ENCODE measurements around the gene SNTG2.

Gene SNTG2

DNA sequence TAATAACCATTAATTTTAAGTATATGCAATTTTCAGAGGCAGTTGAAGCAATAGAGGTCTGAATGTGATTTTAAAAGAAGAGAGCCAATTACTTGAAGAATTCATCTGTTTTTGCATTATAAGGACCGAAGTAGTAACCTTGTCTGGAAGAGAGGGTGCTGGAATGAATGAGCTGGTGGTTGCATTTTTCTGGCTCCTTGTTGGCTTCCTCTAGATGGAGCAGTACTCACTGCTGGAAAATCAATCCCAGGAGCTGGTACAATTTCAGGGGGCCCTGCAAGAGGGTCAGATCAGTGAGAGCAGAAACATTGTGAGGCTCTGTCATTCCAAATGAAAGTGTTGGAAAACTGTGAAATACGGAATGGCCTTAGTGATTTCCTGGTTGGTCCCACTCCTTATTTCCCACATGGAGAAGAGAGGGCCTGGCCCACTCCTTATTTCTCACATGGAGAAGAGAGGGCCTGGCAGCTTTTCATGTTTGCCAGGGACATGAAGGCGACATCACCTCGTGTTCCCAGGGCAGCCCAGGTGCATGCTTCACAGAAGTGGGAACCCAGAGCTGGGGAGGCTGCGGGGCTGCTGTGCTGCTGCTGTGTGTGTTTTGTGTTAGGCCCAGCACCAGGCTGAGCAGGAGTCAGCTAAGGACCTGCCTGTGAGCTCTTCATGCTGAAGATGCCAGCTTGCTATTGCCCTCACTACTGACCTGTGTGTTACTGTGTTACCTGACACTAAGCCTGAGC is 197.4 kb downstream of the SNTG2 start:
- no peak for DNase-seq (ENCODE audit: low read depth)

DNA sequence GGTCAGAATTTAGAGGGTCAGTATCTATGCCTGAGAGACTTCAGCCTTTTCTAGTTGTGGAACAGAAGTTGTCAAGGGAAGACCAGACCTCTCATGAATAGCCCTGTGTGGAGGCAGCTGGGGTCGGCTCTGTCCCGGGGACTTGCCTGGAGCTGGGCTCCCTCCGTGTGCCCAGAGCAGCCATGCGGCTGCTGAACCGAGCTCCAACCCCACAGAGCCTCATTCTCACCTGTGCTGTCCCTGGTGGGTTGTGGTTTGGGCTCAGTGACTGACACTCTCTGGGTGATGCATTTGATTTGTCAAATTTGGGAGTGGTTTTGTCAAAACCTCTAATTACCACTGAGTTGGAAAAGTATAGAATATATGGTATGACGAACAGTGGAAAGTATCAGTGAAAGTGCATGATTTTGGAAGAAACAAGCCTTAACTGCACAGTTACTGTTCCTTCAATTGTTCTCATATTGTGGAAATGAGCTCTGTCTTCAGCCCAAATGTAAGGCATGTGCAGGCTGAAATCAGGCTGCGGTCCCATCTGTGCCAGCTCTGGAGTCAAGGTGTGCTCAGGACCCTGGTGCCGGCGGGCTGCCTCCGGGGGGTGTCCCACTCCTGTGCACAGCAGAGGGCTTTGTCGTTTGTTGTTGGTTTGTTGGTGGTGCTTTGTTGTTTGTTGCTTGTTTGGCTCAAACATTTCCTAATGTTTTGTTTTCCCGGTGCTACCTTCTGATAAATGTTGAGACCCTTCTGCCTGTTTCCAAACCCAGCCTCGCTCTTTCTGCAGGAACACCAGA is 200.3 kb downstream of the SNTG2 start:
- DNase-seq (ENCODE audit: low read depth) = no peak

DNA sequence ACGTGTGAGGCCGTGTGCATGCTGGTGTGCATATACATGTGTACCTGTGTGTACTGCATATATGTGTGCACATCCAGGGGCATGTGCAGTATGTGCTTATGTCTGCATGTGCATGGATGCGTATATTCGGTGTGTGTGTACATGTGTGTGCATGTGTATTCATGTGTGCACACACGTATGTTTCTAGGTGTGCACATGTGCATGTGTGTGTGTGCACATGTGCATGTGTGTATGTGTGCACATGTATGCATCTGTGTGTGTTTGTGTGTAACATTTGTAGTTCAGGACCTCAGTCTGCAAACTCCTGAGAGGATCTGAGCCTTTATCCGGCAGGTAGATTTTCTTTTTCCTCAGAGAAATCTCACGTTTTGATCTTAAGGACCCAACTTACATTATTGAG is 201.7 kb downstream of the SNTG2 start:
- no peak for DNase-seq (ENCODE audit: low read depth)

DNA sequence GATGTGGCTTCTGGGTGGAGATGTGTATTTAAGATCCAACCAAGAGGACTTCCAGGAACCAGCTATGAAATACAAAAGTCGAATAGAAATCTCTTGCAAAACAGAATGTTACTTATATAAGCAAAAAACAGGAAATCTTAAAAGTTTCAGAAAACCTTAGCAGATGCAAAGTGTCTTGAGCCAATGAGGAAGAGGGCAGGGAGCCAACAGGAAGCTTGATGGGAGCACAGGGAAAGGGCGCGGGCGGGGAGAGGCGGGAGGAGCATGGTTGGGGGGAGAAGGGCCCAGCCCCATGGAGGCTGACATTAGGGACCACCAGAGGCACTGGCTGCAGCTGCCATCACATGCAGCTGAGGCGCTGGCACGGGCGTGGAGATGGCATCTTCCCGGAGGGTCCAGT is 203.3 kb downstream of the SNTG2 start:
- no peak for DNase-seq (ENCODE audit: low read depth)

DNA sequence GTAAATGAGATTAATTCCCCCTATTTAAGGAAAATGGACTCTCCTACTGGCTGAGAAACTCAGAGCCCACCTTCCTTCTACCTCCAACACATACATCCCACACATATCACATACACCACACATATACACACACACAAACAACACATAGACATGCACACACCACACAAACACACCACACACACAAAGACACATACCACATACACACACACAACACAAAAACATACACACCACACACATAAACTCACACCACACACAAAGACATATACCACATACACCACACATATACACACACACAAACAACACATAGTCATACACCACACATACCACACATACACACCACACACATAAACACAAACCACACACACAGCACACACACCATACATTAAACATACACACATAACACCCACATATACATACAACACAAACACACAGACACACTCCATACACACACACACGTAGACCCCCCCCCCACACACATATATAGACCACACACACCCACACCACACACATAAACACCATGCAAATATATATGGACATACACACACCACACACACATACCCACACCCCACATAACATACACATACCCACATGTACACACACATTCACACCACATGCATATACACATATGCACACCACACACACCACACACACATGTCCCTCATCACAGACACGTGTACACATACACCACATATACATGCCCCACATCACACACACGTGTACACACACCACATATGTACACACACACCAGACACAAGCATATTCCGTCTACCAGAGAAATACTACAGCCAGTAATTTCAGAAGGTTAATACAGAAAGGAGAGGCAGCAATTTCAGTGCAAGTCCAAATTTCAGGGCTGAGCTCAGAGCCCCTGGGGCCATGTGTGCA is 204.3 kb downstream of the SNTG2 start:
- DNase-seq (ENCODE audit: low read depth) = no peak

DNA sequence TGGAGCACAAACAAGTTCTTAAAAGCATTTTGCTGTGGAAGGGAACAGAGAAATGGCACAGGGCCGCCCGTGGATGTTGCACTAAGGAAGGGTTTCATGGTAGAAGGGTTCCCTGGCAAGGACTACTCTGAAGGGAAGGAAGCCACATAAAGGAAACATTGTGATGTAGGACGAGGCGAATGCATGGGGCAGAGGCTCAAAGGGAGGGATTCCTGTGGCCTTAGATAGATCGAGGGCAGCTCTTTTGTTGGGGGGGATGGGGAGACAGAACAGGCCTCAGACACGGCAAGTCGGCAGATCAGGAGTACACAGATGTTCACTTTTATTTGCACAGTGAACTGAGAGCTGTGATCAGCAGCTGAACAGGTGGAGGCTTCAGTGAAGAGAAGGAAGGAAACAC is 205.4 kb downstream of the SNTG2 start:
- DNase-seq (ENCODE audit: low read depth) = no peak

DNA sequence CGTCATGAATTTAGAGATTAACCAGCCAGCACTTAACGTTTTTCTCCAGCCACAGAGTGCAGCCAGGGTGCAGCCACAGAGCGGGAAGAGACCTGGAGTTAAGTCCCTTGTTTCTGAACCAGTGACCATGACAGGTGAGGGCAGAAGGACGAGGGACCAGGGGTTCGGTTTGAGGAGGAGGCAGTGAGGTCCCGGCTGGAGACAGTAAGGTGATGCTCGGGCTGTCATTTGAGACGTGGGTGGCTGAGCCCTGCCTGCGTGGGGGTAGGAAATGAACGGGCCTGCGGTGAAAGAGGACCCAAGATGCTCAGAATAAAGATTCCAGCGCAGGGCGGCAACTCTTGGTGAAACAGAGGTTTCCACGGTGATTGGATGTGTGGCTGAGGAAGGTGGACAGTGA is 205.9 kb downstream of the SNTG2 start:
- DNase-seq (ENCODE audit: low read depth) = no peak

DNA sequence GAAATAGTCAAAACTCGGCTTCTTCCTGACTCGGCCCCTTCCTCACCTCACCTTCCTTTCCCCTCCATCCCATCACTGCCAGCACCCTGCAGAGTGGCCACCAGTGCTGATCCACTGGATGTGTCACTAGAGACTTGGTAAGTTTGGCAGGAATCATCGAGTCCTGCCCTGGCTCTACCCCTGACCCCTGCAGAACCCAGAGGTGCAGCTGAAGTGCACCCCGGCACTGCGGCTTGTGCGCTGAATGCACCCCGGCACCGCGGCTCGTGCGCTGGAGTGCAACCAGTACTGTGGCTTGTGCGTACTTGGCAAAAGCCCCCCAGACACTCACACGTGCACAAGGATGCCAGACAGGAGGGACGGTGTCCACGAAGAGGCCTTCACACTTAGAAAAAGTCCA is 206.5 kb downstream of the SNTG2 start:
- DNase-seq (ENCODE audit: low read depth) = no peak

- DNase-seq (ENCODE audit: low read depth) = no peak
Measured at GRCh38 chr2:1159013-1159412, 208.4 kb downstream of the SNTG2 start.

DNA sequence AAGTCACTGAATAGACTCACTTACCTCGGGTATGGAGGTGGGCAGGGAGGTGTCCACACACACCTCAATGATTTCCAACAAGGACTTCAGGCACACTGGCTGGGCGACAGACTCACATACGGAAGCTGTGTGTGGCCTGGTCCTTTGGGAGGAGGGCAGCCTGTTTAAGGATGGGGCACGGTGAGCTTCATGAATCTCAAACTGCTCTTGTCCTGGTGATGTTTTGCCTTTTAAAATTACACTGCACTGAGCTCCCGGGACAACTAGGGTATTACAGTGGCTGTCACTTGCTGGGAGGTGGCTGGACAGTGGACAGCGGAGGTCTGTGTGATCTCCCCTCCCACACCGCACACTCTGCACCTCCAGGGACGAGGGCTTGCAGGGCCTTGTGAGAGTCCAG is 211.6 kb downstream of the SNTG2 start:
- DNase-seq (ENCODE audit: low read depth) = no peak

DNA sequence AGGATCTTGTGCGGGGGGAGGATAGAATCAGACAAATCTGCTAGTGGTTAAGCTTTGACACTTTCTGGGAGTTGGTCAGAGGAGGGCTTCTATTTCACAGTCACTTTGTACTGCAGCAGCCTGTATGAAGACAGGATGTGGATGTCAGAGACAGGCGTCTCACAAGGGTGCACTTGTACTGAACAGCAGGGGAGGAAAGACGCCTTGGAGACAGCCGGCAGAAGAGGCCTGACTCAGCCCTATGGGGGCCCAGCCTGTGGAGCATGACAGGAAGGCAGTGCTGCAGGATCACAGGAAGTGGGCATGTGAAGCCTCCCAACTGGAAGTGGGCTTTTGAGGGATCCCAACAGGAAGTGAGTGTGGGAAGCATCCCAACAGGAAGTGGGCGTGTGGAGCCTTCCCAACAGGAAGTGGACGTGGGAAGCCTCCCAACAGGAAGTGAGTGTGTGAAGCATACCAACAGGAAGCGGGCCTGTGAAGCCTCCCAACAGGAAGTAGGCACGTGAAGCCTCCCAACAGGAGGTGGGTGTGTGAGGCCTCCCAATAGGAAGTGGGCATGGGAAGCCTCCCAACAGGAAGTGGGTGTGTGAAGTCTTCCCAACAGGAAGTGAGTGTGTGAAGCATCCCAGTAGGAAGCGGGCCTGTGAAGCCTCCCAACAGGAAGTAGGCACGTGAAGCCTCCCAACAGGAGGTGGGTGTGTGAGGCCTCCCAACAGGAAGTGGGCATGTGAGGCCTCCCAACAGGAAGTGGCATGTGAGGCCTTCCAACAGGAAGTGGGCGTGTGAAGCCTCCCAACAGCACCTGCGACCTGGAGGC is 212.3 kb downstream of the SNTG2 start:
- no peak for DNase-seq (ENCODE audit: low read depth)

- no peak for DNase-seq (ENCODE audit: low read depth)
Measured at GRCh38 chr2:1166976-1167375, 216.3 kb downstream of the SNTG2 start.

DNA sequence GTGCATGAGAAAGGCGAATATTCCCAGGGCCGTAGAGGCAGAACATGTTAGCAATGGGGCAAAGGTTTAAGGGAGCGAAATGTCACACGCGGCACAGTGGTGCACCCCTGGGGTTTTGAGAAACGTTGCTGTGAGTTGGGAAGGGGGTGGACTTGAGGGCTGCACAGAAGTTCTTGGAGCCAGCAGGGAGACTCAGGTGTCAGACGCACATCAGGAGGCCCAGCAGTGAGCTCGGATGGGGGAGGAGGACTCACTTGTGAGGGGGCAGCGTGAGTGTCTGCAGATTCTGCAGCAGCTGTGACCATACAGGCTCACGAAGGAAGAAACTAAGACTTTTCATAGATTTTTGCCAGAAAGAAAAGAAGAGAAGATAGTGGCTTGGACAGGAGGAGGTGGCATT is 218.2 kb downstream of the SNTG2 start:
- DNase-seq (ENCODE audit: low read depth) = no peak

DNA sequence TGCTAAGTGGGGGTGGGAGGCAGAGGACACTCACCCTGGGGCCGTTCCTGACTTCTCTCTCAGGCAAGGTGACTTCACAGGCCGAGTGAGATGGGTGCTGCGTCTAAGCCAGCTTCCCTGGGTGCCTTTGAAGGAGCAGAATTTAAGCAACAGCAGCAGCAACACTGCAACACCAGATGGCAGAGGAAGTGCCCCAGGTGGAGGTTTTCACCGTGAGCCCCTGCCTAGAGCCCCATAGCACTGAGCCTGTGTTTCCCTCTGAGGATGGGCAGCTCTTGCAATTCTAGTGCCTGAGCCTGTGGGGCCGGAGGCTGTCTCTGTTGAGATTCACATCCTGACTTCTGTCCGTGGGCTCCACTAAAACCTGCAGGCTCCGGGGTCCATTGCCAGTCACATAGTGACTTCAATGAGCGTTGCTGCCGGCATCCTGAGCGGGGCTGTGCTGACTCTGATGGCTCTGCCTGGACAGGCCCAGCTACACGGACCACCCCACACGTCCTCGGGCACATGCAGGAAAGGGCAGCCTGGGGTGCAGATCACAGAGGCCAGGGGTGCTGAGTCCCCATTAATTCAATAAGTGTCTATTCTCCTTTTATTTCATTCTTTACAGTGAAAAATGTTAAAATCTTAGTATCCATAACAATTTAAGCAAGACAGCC is 218.8 kb downstream of the SNTG2 start:
- no peak for DNase-seq (ENCODE audit: low read depth)

DNA sequence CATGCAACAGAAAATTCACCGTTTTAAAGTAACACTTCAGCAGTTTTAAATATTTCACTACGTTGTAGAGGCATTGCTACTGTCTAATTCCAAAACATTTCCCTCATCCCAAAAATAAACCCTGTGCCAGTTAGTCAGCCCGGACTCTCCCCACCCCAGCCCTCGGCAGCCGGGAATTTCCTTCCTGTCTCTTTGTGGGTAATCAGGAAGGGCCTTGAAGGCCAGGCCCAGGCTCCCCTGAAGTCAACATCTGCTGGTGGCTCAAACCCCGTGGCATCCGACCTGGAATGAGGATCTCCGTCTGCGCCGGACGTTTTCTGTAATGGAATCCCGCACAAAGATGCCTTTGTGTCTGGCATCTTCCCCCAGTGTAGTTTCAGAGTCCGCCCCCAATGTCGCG is 219.6 kb downstream of the SNTG2 start:
- DNase-seq (ENCODE audit: low read depth) = no peak

DNA sequence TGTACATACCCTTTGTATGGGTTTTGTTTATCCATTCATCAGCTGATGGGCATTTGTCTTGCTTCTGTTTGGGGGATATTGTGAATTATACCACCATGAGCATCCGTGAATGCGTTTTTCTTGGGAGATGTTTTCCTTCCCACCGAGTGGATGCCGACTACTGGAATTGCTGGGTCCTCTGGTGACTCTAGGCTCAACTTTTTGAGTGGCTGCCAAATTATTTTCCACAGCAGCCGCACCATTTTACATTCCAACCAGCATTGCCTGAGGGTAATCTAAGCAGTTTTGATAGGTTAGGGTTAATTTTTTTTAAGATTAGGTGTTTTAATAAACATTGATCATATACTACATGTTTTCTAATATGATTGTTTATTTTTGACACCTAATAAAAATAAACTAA is 220.1 kb downstream of the SNTG2 start:
- no peak for DNase-seq (ENCODE audit: low read depth)

DNA sequence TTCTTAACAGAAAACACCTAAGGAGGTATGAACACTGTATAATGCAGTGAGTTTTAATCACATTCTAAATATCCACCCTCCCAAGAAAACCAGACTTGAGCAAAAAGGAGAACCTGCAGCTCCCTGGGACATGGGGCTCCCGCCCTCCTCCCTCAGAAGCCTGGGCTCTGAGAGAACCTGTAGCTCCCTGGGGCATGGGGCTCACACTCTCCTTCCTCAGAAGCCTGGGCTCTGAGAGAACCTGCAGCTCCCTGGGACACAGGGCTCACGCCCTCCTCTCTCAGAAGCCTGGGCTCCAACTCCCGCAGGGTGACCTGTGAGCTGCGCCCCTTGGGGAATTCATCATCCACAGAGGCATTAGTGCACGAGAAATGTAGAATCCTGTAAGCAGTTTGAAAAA is 222.9 kb downstream of the SNTG2 start:
- no peak for DNase-seq (ENCODE audit: low read depth)

- DNase-seq (ENCODE audit: low read depth) = no peak
Measured at GRCh38 chr2:1181893-1182292, 231.2 kb downstream of the SNTG2 start.

- DNase-seq (ENCODE audit: low read depth) = no peak
Measured at GRCh38 chr2:1183300-1183699, 232.7 kb downstream of the SNTG2 start.

DNA sequence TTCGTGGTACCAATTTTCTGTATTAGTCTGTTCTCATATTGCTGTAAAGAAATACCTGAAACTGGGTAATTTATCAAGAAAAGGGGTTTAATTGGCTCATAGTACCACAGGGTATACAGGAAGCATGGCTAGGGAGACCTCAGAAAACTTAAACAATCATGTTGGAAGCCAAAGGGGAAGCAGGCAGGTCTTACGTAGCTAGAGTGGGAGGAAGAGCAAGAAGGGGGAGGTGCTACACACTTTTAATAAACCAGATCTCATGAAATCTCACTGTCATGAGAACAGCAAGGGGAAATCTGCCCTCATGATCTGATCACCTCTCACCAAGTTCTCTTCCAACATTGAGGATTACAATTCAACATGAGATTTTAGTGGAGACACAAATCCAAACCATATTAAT is 235.8 kb downstream of the SNTG2 start:
- DNase-seq (ENCODE audit: low read depth) = no peak

- no peak for DNase-seq (ENCODE audit: low read depth)
Measured at GRCh38 chr2:1187189-1187588, 236.5 kb downstream of the SNTG2 start.

Measured in iris pigment epithelial cell (primary cell).